NCI-H1417 treated with DMSO at 0.1 percent for 48 hours (cell line): ENCODE measurements around the gene NOS3.
"Not testable (repeated sequence)": the region's sequence is repeated elsewhere in the genome, so short reads cannot be mapped to it uniquely, and the experiment has no call there.

Source experiments
- DNase-seq: peaks from one replicate; lab custom pipeline; 2025; lab: John Stamatoyannopoulos, UW

Gene NOS3

DNA sequence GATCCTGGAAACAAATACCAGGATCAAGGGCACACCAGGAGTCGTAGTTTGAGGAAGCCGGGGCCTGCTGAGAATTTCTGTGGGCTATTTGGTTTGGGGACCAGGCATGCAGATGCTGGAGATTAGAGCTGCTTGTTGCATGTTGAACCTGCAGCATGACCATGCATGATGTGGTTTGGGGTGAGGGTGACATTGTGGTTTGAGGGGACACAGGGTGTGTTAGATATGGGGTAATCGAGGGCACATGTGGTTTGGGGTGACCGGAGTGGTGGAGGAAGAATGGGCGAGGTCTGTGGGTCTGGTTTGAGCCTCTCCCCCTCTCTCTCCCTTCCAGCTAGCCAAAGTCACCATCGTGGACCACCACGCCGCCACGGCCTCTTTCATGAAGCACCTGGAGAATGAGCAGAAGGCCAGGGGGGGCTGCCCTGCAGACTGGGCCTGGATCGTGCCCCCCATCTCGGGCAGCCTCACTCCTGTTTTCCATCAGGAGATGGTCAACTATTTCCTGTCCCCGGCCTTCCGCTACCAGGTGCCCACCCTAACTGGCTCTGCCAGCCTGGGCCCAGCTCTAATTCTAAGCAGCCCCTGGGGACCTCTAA is 10.2 kb downstream of the NOS3 start:
- no peak for DNase-seq

DNA sequence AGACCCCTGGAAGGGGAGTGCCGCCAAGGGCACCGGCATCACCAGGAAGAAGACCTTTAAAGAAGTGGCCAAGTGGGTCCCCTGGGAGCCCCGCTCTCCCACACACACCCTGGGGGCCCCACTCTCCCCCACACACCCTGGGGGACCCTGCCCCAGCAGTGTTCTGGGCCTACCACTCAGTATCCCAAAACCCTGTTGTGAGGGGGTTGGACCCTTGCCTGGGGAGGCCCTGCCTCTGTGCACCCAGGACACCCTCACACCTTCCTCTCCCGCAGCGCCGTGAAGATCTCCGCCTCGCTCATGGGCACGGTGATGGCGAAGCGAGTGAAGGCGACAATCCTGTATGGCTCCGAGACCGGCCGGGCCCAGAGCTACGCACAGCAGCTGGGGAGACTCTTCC is 10.7 kb downstream of the NOS3 start:
- DNase-seq, result no peak

DNA sequence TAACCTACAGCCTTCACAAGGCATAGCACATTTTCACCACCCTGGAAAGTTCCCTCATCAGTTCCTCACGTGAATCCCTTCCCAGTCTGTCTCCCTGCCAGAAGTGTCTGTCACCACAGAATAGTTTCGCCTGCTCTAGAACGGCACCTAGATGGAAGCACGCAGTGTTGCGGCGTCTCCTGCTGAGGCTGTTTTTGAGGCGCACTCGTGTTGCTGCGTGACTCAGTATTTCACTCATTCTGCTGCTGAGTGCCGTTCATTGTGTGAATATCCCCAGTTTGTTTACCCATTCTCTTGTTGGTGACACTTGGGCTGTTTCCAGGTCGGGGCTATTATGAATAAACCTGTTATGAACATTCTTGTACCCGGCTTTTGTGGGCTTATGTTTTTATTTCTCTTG is 12.8 kb downstream of the NOS3 start:
- DNase-seq, result no peak

DNA sequence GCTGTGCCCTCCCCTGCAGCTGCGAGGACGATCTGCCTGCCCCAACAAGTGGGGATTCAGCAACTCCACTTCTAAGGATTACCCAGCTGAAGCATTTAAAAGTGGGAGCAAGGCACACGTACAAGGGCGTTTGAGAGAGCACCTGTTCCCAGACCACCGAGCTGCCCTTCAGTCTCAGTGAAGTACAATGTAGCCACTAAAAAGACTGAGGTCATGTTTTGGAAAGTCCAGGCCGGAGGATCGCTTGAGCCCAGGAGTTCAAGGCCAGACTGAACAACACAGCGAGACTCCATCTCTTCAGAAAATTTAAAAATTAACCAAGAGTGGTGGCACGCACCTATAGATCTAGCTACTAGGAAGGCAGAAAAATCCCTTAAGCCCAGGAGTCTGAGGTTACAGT is 14.7 kb downstream of the NOS3 start:
- no peak for DNase-seq

DNA sequence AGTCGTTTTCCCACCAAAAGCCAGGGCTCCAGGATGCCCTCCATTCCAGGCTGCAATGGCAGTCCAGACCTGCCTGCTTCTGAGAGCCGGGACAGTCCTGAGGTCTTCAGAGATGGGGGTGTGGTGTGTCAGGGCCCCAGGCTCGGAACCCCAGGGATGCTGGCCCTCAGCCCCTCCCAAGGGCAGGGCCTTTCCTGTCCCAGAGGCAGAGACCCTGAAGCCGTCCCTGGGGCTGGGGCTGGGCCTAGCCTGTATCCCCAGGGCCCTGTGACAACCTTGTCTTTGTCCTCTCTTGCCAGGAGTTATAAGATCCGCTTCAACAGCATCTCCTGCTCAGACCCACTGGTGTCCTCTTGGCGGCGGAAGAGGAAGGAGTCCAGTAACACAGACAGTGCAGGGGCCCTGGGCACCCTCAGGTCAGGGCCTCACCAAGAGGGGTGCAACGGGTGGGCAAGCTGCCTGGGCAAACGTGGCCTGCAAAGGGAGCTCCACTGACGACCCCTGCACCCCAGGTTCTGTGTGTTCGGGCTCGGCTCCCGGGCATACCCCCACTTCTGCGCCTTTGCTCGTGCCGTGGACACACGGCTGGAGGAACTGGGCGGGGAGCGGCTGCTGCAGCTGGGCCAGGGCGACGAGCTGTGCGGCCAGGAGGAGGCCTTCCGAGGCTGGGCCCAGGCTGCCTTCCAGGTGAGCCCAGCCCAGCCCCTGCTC is 15.9 kb downstream of the NOS3 start:
- DNase-seq, result no peak

DNA sequence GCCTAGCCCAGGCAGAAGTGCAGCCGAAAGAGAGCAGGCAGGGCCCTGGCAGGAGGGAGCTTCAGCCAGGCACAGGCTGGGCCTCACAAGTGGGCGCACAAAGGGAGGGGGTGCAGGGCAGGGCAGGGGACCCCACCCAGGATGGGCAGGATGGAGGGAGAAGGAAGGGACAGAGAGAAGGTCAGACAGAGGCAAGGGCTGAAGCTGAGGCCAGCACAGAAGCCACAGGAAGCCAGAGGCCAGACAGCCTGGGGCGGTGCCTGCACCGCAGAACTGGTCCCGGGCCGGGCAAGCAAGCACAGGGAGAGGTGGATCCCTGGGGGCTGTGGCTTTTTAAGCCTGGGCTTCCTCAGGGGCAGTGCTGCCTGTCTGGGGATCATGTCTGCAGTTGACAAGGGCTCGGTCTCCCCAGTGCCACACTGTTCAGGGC is 16.7 kb downstream of the NOS3 start:
- DNase-seq, result no peak

DNA sequence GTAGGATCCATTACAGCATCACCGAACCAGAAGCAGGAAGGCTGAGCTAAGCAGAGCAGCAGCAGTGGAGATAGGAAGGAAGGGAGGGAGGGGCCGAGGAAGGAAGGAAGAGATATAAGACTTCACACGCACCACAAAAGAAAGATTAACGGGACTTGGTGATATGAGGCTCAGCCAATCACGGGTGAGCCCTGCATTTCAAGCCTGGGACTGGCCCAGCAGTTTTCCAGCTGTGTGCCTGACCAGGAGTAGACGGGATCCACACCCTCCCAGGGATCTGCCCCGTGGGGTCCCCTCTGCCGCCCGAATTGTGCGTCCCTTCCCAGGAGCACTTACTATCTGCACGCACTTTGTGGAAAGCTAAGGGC is 17.3 kb downstream of the NOS3 start:
- no peak for DNase-seq

DNA sequence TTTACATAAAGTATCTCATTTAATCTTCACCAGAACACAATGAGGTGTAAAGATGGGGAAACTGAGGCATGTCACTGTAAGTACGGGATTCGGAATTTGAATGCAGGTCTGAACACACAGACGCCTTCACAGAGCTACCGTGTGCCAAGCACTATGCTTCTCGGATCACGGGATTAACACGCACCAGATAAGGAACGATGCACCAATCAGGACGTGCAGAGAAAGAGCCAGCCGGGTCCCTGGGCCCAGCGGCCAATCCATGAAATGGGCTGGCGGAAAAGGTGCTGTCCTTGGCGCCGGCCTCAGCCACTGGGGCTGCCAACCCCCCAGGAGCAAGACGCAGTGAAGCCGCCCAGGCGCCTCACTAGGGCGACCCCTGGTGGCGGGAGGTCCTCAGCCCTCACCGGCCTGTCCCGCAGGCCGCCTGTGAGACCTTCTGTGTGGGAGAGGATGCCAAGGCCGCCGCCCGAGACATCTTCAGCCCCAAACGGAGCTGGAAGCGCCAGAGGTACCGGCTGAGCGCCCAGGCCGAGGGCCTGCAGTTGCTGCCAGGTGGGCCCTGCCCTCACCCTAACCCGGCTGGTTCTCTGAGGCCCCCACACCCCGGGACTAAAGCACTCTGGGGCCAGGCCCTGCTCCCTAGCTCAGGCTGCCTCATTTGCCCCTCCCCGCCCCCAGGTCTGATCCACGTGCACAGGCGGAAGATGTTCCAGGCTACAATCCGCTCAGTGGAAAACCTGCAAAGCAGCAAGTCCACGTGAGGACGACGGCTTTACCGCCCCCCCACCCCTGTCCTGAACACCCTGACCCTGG is 17.9 kb downstream of the NOS3 start:
- DNase-seq, result no peak

DNA sequence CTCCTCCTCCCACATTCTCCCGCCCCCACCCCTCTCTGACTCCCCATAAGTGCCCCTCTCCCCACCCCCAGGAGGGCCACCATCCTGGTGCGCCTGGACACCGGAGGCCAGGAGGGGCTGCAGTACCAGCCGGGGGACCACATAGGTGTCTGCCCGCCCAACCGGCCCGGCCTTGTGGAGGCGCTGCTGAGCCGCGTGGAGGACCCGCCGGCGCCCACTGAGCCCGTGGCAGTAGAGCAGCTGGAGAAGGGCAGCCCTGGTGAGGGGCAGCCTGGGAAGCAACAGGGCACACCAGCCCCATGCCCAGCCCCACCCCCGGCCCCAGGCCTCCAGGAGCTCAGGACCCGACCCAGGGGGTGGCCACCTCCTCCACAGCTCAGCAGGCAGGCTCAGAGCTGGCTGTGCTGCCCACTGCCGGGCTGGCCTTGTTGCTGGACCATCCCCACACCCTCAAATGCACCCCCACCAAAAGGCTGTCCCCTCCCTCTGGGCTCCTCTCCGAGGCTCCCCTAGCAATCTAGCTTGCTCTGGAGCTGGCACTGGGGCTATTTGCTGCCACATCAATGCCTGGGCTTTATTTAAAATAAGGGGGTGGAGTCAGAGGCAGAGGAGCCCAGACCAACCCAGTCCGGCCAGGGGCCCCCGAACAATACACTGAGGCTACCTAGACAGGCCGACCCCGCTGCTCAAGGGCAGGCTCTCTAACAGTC is 18.7 kb downstream of the NOS3 start:
- DNase-seq, result no peak

DNA sequence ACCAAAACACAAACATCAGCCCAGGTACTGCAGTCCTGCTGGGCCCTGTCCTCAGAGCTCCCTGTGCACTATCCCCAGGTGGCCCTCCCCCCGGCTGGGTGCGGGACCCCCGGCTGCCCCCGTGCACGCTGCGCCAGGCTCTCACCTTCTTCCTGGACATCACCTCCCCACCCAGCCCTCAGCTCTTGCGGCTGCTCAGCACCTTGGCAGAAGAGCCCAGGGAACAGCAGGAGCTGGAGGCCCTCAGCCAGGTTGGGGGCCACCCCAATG is 19.2 kb downstream of the NOS3 start:
- DNase-seq, result no peak

DNA sequence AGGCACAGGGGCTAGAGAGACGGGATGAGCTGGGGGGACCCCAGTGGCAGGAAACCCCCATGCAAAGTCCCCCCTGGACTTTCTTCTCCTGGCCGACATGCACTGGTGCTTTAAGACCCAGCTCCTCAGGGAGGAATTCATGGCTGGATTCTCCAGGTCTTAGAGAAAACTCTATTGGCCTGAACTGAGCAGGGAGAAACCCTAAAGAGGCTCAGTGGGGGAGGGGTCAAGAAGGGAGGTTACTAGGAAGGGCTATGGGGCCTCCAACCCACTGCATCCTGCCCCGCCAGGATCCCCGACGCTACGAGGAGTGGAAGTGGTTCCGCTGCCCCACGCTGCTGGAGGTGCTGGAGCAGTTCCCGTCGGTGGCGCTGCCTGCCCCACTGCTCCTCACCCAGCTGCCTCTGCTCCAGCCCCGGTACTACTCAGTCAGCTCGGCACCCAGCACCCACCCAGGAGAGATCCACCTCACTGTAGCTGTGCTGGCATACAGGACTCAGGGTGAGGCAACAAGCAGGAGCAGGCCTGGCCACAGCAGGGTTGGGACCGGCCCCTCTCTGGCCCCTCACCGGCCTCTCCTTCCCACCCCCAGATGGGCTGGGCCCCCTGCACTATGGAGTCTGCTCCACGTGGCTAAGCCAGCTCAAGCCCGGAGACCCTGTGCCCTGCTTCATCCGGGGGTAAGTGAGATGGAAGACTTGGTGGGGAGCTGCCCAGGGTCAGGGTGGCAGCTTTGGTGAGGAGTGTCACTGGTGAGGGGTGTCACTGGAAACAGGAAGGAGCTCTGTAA is 19.7 kb downstream of the NOS3 start:
- no peak for DNase-seq

DNA sequence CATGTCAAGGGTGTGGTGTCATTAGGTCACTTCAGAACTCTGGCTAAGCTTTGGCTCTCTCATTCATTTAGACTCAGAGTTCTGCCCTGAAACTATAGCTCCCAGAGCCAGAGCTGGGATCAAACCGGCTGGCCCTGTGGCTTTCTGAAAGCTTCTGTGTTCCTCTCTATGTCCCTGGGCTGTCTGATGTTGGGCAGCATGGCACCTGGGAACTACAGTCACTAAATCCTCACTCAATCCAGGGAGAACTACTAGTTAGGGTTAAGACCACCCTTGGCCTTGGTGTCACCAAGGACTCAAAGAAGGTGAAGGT is 20.2 kb downstream of the NOS3 start:
- no peak for DNase-seq

DNA sequence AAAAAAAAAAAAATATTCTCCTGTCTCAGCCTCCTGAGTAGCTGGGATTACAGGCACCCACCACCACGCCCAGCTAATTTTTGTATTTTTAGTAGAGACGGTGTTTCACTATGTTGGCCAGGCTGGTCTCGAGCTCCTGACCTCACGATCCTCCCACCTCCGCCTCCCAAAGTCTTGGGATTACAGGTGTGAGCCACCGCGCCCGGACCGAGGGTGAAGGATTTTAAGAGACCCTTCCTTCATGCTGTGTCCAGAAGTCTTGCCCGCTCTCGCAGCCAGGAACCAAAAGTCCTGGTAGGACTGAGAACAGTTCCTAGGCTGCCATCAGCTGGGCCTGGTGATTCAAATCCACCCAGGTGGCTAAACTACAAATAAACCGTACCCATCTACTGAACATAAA is 20.8 kb downstream of the NOS3 start:
- DNase-seq, result not testable (repeated sequence)

DNA sequence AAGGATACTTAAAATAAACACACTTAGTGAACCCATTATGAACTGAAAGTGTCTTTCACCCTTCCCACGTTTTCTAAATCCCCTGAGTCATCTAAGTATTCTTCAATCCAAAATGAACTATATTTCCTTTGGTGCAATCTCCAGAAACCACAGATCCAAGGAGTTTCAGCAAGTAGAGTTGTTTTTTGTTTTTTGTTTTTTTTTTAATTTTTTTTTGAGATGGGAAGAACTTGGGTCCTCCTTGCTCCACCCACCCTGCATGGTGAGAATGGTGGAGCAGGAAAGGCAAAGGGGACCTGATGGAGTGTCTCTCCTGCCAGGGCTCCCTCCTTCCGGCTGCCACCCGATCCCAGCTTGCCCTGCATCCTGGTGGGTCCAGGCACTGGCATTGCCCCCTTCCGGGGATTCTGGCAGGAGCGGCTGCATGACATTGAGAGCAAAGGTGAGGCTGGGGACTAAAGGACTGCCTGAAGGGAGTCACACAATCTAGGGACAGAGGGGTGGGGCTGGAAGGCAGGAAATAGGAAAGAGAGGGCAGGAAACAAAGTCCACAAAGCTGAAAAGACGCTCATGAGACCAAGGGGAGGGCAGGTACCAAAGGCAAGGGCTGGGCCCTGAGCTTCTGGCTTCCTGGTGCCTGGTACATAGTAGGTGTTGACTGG is 21.3 kb downstream of the NOS3 start:
- DNase-seq, result no peak

DNA sequence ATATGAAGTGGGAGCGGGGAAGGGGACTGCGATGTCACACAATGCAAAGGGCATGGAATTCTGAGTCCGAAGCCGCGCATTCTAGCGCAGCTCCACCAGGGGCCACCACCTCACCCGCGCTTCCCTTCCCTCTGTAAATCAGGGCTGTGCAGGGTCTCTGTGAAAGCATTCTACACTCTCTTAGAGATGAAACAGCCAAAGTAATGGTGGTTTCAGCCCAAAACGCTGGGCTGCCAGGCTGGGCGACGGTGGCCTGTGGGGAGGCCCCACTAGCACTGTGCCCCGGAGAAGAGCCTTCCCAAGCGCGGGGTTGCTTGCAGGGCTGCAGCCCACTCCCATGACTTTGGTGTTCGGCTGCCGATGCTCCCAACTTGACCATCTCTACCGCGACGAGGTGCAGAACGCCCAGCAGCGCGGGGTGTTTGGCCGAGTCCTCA is 22.1 kb downstream of the NOS3 start:
- no peak for DNase-seq

DNA sequence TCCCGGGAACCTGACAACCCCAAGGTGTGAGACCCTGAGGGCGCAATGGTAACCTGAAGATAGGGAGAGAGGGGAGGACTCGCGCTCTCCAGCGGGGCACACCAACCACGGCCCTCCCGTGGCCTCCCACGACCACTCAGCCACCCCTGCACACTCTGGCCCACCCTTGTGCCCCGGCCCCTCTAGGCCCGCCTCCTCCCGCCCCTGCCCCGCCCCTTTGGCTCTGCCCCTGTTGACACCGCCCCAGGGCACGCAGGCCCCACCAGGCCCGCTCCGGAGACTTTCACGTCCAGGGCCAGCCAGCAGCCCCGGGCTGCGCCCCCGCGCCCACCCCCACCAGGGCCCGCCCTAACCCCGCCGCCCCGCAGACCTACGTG is 22.5 kb downstream of the NOS3 start:
- DNase-seq, result no peak

DNA sequence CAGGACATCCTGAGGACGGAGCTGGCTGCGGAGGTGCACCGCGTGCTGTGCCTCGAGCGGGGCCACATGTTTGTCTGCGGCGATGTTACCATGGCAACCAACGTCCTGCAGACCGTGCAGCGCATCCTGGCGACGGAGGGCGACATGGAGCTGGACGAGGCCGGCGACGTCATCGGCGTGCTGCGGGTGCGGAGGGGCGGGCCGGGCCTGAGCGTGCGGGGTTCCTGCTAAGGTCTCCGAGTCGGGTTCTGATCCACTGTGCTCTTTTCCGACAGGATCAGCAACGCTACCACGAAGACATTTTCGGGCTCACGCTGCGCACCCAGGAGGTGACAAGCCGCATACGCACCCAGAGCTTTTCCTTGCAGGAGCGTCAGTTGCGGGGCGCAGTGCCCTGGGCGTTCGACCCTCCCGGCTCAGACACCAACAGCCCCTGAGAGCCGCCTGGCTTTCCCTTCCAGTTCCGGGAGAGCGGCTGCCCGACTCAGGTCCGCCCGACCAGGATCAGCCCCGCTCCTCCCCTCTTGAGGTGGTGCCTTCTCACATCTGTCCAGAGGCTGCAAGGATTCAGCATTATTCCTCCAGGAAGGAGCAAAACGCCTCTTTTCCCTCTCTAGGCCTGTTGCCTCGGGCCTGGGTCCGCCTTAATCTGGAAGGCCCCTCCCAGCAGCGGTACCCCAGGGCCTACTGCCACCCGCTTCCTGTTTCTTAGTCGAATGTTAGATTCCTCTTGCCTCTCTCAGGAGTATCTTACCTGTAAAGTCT is 23.1 kb downstream of the NOS3 start:
- DNase-seq, result peak; percentile 59

DNA sequence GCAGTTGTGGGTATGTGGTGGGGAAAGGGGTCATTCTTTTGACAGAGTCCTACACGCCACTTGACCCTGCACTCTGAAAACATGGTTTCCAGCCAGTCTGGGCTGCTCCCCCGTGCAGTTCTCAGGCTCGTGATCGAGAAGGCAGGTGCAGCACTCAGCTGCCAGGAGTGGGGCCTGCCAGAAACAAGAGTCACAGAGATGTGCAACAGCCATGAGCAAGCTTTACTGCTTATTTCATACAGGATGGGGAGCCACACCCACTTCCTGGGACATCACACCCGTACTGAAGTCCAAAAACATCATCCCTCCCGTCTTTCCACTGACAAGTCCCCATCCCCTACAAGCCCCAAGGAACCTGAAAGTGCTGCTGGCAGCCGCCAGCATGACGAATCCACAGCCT is 24.1 kb downstream of the NOS3 start:
- no peak for DNase-seq

DNA sequence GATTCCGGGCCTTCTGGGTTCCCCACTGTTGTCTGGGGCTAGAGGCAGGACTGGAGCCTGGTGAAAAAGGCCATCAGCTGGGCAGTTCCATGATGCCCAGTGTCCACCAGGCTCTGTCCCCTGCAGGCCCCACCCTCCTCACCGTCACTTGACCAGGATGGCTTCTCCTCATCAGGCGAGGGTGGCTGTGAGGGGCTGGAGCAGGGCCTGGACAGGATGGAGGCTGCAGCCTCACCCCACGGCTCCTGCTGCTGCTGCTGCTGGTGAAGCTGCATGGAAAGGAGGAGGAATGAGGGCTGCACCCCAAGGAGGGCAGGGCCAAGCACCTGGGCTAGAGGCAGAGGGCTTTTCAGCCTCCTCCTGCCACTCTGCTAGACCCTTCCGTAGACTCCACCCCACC is 25.1 kb downstream of the NOS3 start:
- DNase-seq, result no peak

DNA sequence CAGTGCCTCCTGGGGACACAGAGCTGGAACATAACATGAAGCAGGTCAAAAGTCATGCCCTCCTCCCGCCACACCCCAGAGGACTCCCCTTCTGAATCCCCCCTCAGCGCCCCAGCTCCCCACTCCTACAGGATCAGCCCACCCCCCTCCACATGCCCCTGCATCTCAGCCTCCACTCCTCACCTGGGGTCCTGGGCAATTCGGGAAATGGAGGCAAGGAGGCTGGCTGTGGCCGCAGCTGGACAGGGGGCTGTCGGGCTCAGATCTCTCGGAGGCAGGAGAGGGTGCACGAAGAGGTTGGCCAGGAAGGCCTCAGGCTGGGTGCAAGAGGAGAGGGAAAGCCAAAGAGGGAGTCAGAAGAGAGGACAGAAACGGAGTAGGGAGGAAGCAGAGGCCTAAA is 25.7 kb downstream of the NOS3 start:
- DNase-seq, result no peak

DNA sequence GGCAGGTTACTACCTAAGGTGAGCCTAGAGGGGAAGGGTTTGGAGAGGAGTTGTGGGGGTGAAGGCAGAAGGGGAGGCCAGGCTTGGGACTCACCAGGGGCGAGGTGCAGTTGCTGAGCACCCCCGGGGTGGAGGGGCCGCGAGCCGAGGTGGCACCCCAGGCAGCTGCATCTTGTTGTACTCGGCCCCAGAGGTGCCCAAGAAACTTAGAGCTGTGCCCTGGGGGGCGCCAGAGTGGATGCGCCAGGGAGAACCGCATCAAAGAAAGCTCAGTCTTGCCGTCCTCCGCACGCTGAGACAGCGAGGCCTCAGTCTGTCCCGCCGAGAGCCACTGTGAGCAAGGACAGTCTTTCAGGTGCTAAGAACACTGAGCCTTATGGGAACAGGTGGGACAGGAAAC is 26.1 kb downstream of the NOS3 start:
- no peak for DNase-seq
